GM10248 (cell line): Measurements from ENCODE around the gene FBXO42.

Experiments used
- CTCF ChIA-PET: fragments of 300-600 bp; sonication (Branson Sonifier 250); formaldehyde crosslinking; extraction: SDS; loops from one replicate; lab custom pipeline; 2021; ENCODE audit warnings: antibody characterized with exemption; lab: Yijun Ruan, JAX
- POLR2A ChIA-PET: fragments of 350-650 bp; sonication (Branson Sonifier 250); formaldehyde crosslinking; extraction: SDS; loops from one replicate; lab custom pipeline; 2020; ENCODE audit warnings: antibody characterized with exemption; lab: Yijun Ruan, JAX
- DNase-seq: peaks from one replicate; pipeline ENCODE4 v3.0.0; 2012; ENCODE audit errors: extremely low spot score
- CTCF ChIP-seq: IDR thresholded peaks from 2 replicates; pipeline ENCODE4 v1.5.1; 2012; ENCODE audit warnings: mild to moderate bottlenecking, low read depth; ENCODE audit errors: extremely low read depth, missing control alignments, control extremely low read depth

The FBXO42 gene

GRCh38 chr1:16252912-16253311, 99.4 kb downstream of the FBXO42 start:
- ChIA-PET CTCF (interaction anchor here (2.8 kb wide), 1 partner anchor 8 kb away, joined by 20 read pairs; no protein-coding TSS in a partner anchor), POLR2A (no interaction called here)
- no peak for TF ChIP-seq CTCF
- DNase-seq, result no peak

GRCh38 chr1:16251381-16251780, 100.9 kb downstream of the FBXO42 start:
- DNase-seq, result no peak
- ChIA-PET CTCF (interaction anchor here (0.7 kb wide), 1 partner anchor 9 kb away, joined by 3 read pairs; no protein-coding TSS in a partner anchor), POLR2A (no interaction called here)
- no peak for TF ChIP-seq CTCF

GRCh38 chr1:16250524-16251251, 101.6 kb downstream of the FBXO42 start:
- CTCF ChIA-PET, result no interaction called here
- TF ChIP-seq CTCF, result no peak
- no peak for DNase-seq
- POLR2A ChIA-PET, result no interaction called here

GRCh38 chr1:16249596-16250241, 102.6 kb downstream of the FBXO42 start:
- POLR2A ChIA-PET, result no interaction called here
- no peak for TF ChIP-seq CTCF
- CTCF ChIA-PET, result interaction anchor here (8.7 kb wide), 1 partner anchor 169 kb away, joined by 70 read pairs; no protein-coding TSS in a partner anchor
- DNase-seq, result no peak

GRCh38 chr1:16248603-16249516, 103.4 kb downstream of the FBXO42 start:
- DNase-seq, result peak; percentile 72
- CTCF ChIA-PET, result interaction anchor here (1.2 to 8.7 kb wide), 4 partner anchors 10 to 168 kb away, joined by 4 to 70 read pairs (median 8); partner anchors contain the start of gene CPLANE2
- POLR2A ChIA-PET, result no interaction called here
- no peak for TF ChIP-seq CTCF

GRCh38 chr1:16248007-16248436, 104.3 kb downstream of the FBXO42 start:
- TF ChIP-seq CTCF, result no peak
- ChIA-PET POLR2A (interaction anchor here (0.6 kb wide), 1 partner anchor 472 kb away, joined by 11 read pairs; no protein-coding TSS in a partner anchor), CTCF (interaction anchor here (0.8 to 8.7 kb wide), 5 partner anchors 11 to 167 kb away, joined by 3 to 70 read pairs (median 6); partner anchors contain the start of gene CPLANE2)
- no peak for DNase-seq
